ENCODE results near the gene RIMS4. TPM values are rescaled to one million over a fixed set of nuclear protein-coding genes. Genes with fewer than 3 reads are reported as not detected.

Gene RIMS4
- total and polyA plus RNA-seq, 2 of the 13 experiments (the other 11 are each of a cell fraction or from before 2014, with no cell fraction given), result 0.01 to 0.07 TPM

- H3K4me1 ChIP-seq (ENCODE audit: insufficient read depth, low read length), result no peaks in the 10 kb centered on the region
- FAIRE-seq (no peak), ATAC-seq (no peak), DNase-seq (ENCODE audit: low spot score) (no peak)
- H3K36me3 ChIP-seq (replicated peaks in 1 of 2; ENCODE audit: control insufficient read depth in 1 of 2, insufficient read depth in 2 of 2, low read length in 2 of 2), result no peaks in the 10 kb centered on the region
- no peak overlapping the region for H2AFZ ChIP-seq (ENCODE audit: low read length)
- H3K9me3 ChIP-seq (ENCODE audit: low read length), result no peaks in the 10 kb centered on the region
- TF ChIP-seq MBD4 (IDR thresholded peaks at IDR 0.05; ENCODE audit: borderline replicate concordance, low read length), result no peak
- no peak for TF ChIP-seq MNT (IDR thresholded peaks at IDR 0.05)
- TF ChIP-seq ESRRA (CRISPR knock-in tag; IDR thresholded peaks at IDR 0.05; ENCODE audit: low read depth), result no peak
- no peak for TF ChIP-seq ZNF225 (CRISPR knock-in tag; IDR thresholded peaks at IDR 0.05)
- no peak for TF ChIP-seq GLI4 (CRISPR knock-in tag; IDR thresholded peaks at IDR 0.05; ENCODE audit: borderline replicate concordance)
- TF ChIP-seq ATF2 (CRISPR knock-in tag; IDR thresholded peaks at IDR 0.05), result no peak
- no peak for TF ChIP-seq FOXK2 (IDR thresholded peaks at IDR 0.05)
- no peak for TF ChIP-seq ETV6 (CRISPR knock-in tag; conservative IDR thresholded peaks at IDR 0.05)
- TF ChIP-seq, protein P1, sequence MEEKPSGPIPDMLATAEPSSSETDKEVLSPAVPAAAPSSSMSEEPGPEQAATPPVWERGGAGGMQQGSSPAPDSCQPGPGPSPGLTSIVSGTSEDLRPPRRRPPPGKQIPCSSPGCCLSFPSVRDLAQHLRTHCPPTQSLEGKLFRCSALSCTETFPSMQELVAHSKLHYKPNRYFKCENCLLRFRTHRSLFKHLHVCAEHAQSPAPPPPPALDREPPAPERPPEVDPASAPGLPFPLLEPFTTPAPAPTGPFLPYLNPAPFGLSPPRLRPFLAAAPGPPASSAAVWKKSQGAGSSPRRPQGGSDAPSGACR (CRISPR knock-in tag; IDR thresholded peaks at IDR 0.05), result no peak
- no peak for TF ChIP-seq HNF4G (IDR thresholded peaks at IDR 0.05; ENCODE audit: borderline replicate concordance, low read depth, low read length)
- TF ChIP-seq HNF4G (CRISPR knock-in tag; IDR thresholded peaks at IDR 0.05; ENCODE audit: borderline replicate concordance, low read depth), result no peak
- TF ChIP-seq ZNF687 (CRISPR knock-in tag; IDR thresholded peaks at IDR 0.05), result no peak
- TF ChIP-seq ZNF713 (CRISPR knock-in tag; IDR thresholded peaks at IDR 0.05), result no peak
- TF ChIP-seq ZNF510 (CRISPR knock-in tag; IDR thresholded peaks at IDR 0.05; ENCODE audit: low read depth), result no peak
- no peak for TF ChIP-seq ZFP36 (IDR thresholded peaks at IDR 0.05; ENCODE audit: borderline replicate concordance, low read depth, low read length, partially characterized antibody)
- no TSS peak for BruUV-seq (replicated peaks)
- 5% methylated on average over 1 of the region's 1 CpG for WGBS (ENCODE audit: low lambda C conversion rate)
- H3K27me3 ChIP-seq (ENCODE audit: control insufficient read depth in 1 of 2, insufficient read depth in 2 of 2, low read length in 2 of 2), result peaks cover 3 to 50% of the 10 kb centered on the region in 2 experiments; a peak in 2 of 5 replicates
- in situ Hi-C loops (cut with HindIII; ENCODE audit: extremely low pct_ligation_motif_present, low pct_unique_long_range_greater_than_20kb), result no loop called here
- no peak overlapping the region for H3K4me2 ChIP-seq (ENCODE audit: low read depth, low read length)
- POLR2A ChIA-PET, result no interaction called here
- no peak overlapping the region for H3K9ac ChIP-seq (ENCODE audit: insufficient read depth, low read depth, low read length)
- CTCF ChIA-PET (ENCODE audit: low intra/inter-chr PET ratio, low total read pairs), result no interaction called here
- H3K4me3 ChIP-seq (replicated peaks in 1 of 3; ENCODE audit: insufficient read depth in 1 of 3, low read depth in 2 of 3, low read length in 3 of 3), result no peak overlapping the region
- intact Hi-C loops (cut with micrococcal nuclease; ENCODE audit: unreplicated experiment), result no loop called here
- H3K27ac ChIP-seq (ENCODE audit: extremely low read length, insufficient read depth, low read length), result no peak overlapping the region
- H3K79me2 ChIP-seq (ENCODE audit: insufficient read depth, low read length), result no peaks in the 10 kb centered on the region
- H4K20me1 ChIP-seq (ENCODE audit: insufficient read depth, low read length), result no peaks in the 10 kb centered on the region
Observed at GRCh38 chr20:44835116-44835515, 24.8 kb upstream of the RIMS4 start.
